ENCODE measurements around the gene SMARCC2. TPM values are rescaled to one million over a fixed set of nuclear protein-coding genes. Genes with fewer than 3 reads are reported as not detected.
A peak's percentile ranks its signal among the peaks of the same experiment; 100 is the strongest.

SMARCC2 gene
- total RNA-seq, 6 experiments from 2014 or later = 72.1 to 99.8 (median 87.1) TPM

- DNase-seq = no peak
- Mint-ChIP-seq H3K36me3 (ENCODE audit: low read depth) (peaks cover 47% of the 10 kb centered on the region), H3K27ac (peak overlapping the region; percentile 96), H3K9me3 (no peaks in the 10 kb centered on the region), H3K4me3 (peak overlapping the region; percentile 55), H3K27me3 (ENCODE audit: insufficient read depth) (peaks cover 36% of the 10 kb centered on the region), H3K4me1 (ENCODE audit: low read depth) (peaks cover 32% of the 10 kb centered on the region)
- no peak for TF ChIP-seq CTCF (IDR thresholded peaks at IDR 0.05)
Observed at GRCh38 chr12:56164345-56164729, 24.9 kb downstream of the SMARCC2 start.

GRCh38 chr12:56163533-56164344 is 25.5 kb downstream of the SMARCC2 start:
- Mint-ChIP-seq H3K4me1 (ENCODE audit: low read depth) (peaks cover 32% of the 10 kb centered on the region), H3K36me3 (ENCODE audit: low read depth) (peaks cover 53% of the 10 kb centered on the region), H3K27me3 (ENCODE audit: insufficient read depth) (peaks cover 42% of the 10 kb centered on the region), H3K4me3 (peak overlapping the region; percentile 55), H3K27ac (peak overlapping the region; percentile 96), H3K9me3 (peaks cover 5% of the 10 kb centered on the region; the same call in 1 of the 2 replicates)
- no peak for DNase-seq
- no peak for TF ChIP-seq CTCF (IDR thresholded peaks at IDR 0.05)

GRCh38 chr12:56162468-56163290 is 26.6 kb downstream of the SMARCC2 start:
- H3K27me3 Mint-ChIP-seq (ENCODE audit: insufficient read depth) = peaks cover 45% of the 10 kb centered on the region
- H3K36me3 Mint-ChIP-seq (ENCODE audit: low read depth) = peaks cover 55% of the 10 kb centered on the region
- H3K4me1 Mint-ChIP-seq (ENCODE audit: low read depth) = peaks cover 33% of the 10 kb centered on the region
- TF ChIP-seq CTCF (IDR thresholded peaks at IDR 0.05) = no peak
- DNase-seq = no peak
- peak overlapping the region; percentile 96 for H3K27ac Mint-ChIP-seq
- peaks cover 12% of the 10 kb centered on the region for H3K9me3 Mint-ChIP-seq
- H3K4me3 Mint-ChIP-seq = 0 out of 2 replicates have a peak overlapping the region, but pooled peaks have one; percentile 30

- peak overlapping the region; percentile 96 for H3K27ac Mint-ChIP-seq
- TF ChIP-seq CTCF (IDR thresholded peaks at IDR 0.05) = no peak
- peak overlapping the region; percentile 98 for H3K4me3 Mint-ChIP-seq
Observed at GRCh38 chr12:56161690-56162351, 27.5 kb downstream of the SMARCC2 start.

GRCh38 chr12:56160894-56161689 is 28.2 kb downstream of the SMARCC2 start:
- DNase-seq = no peak
- peaks cover 40% of the 10 kb centered on the region for H3K27me3 Mint-ChIP-seq (ENCODE audit: insufficient read depth)
- peaks cover 12% of the 10 kb centered on the region for H3K9me3 Mint-ChIP-seq
- H3K4me3 Mint-ChIP-seq = peak overlapping the region; percentile 98
- no peak for TF ChIP-seq CTCF (IDR thresholded peaks at IDR 0.05)
- H3K4me1 Mint-ChIP-seq (ENCODE audit: low read depth) = peaks cover 41% of the 10 kb centered on the region
- H3K36me3 Mint-ChIP-seq (ENCODE audit: low read depth) = peaks cover 51% of the 10 kb centered on the region
- peak overlapping the region; percentile 96 for H3K27ac Mint-ChIP-seq

More at GRCh38 chr12:56161690-56162351, 27.5 kb downstream of the SMARCC2 start:
- Mint-ChIP-seq H3K36me3 (ENCODE audit: low read depth) (peaks cover 51% of the 10 kb centered on the region), H3K27me3 (ENCODE audit: insufficient read depth) (peaks cover 43% of the 10 kb centered on the region), H3K4me1 (ENCODE audit: low read depth) (peaks cover 41% of the 10 kb centered on the region), H3K9me3 (peaks cover 12% of the 10 kb centered on the region)
- no peak for DNase-seq

All from HFFc6 (cell line).